ENCODE results near the gene LMOD1. TPM values are rescaled to one million over a fixed set of nuclear protein-coding genes. Genes with fewer than 3 reads are reported as not detected.
"Not testable (repeated sequence)": the region's sequence is repeated elsewhere in the genome, so short reads cannot be mapped to it uniquely, and the experiment has no call there.

Gene LMOD1
- polyA plus RNA-seq, 1 donor from 2014 or later: not detected

DNA sequence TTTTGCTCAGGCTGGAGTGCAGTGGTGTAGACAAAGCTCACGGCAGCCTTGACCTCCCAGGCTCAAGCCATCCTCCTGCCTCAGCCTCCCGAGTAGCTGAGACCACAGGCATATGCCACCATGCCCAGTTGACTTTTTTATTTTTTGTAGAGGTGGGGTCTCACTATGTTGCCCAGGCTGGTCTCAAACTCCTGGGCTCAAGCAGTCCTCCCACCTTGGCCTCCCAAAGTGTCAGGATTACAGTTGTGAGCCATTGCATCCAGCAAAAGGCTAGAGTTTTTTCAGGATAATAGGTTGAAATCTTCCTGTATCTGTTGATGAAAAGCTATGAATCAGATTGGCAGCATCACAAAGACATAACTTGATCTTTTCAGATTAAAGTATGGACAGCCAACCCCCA is 89.6 kb downstream of the LMOD1 start:
- not testable (repeated sequence) for H3K4me3 Mint-ChIP-seq, H3K27me3 Mint-ChIP-seq, H3K9me3 Mint-ChIP-seq, H3K36me3 Mint-ChIP-seq, H3K27ac Mint-ChIP-seq, H3K4me1 Mint-ChIP-seq

GRCh38 chr1:201851949-201852348 is 94.4 kb downstream of the LMOD1 start:
- Mint-ChIP-seq H3K36me3 (peaks cover 9% of the 10 kb centered on the region), H3K4me1 (peaks cover 0 to 2% (median 0%) of the 10 kb centered on the region in 3 donors)

DNA sequence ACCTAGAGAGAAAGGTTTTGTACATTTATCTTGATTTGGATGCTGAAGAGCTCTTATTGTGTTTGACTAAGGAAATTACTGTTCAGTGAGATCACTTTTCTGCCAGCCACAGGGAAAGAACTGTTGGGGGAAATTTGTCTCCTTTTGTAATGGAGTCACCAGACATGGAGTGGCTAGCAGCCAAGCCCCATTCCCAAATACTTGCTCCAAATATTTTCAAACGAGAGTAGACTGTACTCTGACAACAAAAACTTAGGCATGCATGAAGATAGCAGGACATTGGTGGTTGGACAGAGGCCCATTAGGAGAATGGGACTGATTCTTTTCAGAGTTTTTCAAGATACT is 96.3 kb downstream of the LMOD1 start:
- peaks cover 0 to 3% (median 3%) of the 10 kb centered on the region in 3 donors for H3K4me1 Mint-ChIP-seq
- no peak overlapping the region for H3K4me3 Mint-ChIP-seq
- no peaks in the 10 kb centered on the region for H3K9me3 Mint-ChIP-seq
- H3K36me3 Mint-ChIP-seq: peaks cover 9% of the 10 kb centered on the region
- H3K27ac Mint-ChIP-seq: no peak overlapping the region
- no peaks in the 10 kb centered on the region for H3K27me3 Mint-ChIP-seq

More at GRCh38 chr1:201851949-201852348, 94.4 kb downstream of the LMOD1 start:
- H3K9me3 Mint-ChIP-seq: no peaks in the 10 kb centered on the region
- H3K27ac Mint-ChIP-seq: no peak overlapping the region
- H3K4me3 Mint-ChIP-seq: no peak overlapping the region
- no peaks in the 10 kb centered on the region for H3K27me3 Mint-ChIP-seq

GRCh38 chr1:201849372-201850052 is 96.8 kb downstream of the LMOD1 start:
- Mint-ChIP-seq H3K27me3 (no peaks in the 10 kb centered on the region), H3K27ac (no peak overlapping the region), H3K36me3 (peaks cover 9% of the 10 kb centered on the region), H3K9me3 (no peaks in the 10 kb centered on the region), H3K4me3 (no peak overlapping the region), H3K4me1 (peaks cover 0 to 3% (median 3%) of the 10 kb centered on the region in 3 donors)

- H3K4me1 Mint-ChIP-seq: peaks cover 0 to 7% (median 3%) of the 10 kb centered on the region in 3 donors
- no peak overlapping the region for H3K4me3 Mint-ChIP-seq
- no peaks in the 10 kb centered on the region for H3K27me3 Mint-ChIP-seq
- no peaks in the 10 kb centered on the region for H3K9me3 Mint-ChIP-seq
- peaks cover 4% of the 10 kb centered on the region for H3K36me3 Mint-ChIP-seq
- no peak overlapping the region for H3K27ac Mint-ChIP-seq
Measured at GRCh38 chr1:201848230-201848629, 98.1 kb downstream of the LMOD1 start.

- no peaks in the 10 kb centered on the region for H3K27me3 Mint-ChIP-seq
- peaks cover 3% of the 10 kb centered on the region for H3K36me3 Mint-ChIP-seq
- peaks cover 5 to 16% (median 7%) of the 10 kb centered on the region in 3 donors for H3K4me1 Mint-ChIP-seq
- no peak overlapping the region for H3K4me3 Mint-ChIP-seq
- H3K9me3 Mint-ChIP-seq: no peaks in the 10 kb centered on the region
- no peak overlapping the region for H3K27ac Mint-ChIP-seq
Measured at GRCh38 chr1:201847150-201847549, 99.2 kb downstream of the LMOD1 start.

Other genes starting within 250 kb of the LMOD1 start
- 26.8 TPM for gene IPO9, start 117.4 kb downstream of the LMOD1 start, polyA plus RNA-seq
- 0.16 TPM for gene SHISA4, start 57.6 kb downstream of the LMOD1 start, polyA plus RNA-seq
- 31.3 TPM for gene TIMM17A, start 9.0 kb upstream of the LMOD1 start, polyA plus RNA-seq
- 38.5 TPM for gene RNPEP, start 36.1 kb upstream of the LMOD1 start, polyA plus RNA-seq
- gene ELF3, start 64.0 kb upstream of the LMOD1 start, polyA plus RNA-seq: not detected
- 0.11 TPM for gene GPR37L1, start 176.4 kb upstream of the LMOD1 start, polyA plus RNA-seq
- 17.3 TPM for gene ARL8A, start 198.2 kb upstream of the LMOD1 start, polyA plus RNA-seq
- gene PTPN7, start 214.1 kb upstream of the LMOD1 start, polyA plus RNA-seq: 18.7 TPM
- not detected for gene LGR6, start 247.3 kb upstream of the LMOD1 start, polyA plus RNA-seq

Measured in IgD-negative memory B cell (primary cell).